Endothelial cell (in vitro differentiated cells): Measurements from ENCODE around the gene SMARCE1. TPM values are rescaled to one million over a fixed set of nuclear protein-coding genes. Genes with fewer than 3 reads are reported as not detected.

Source experiments
- DNase-seq: peaks from one replicate; pipeline ENCODE4 v3.0.0; 2021; ENCODE audit warnings: low spot score
- H3K27ac Mint-ChIP-seq: one replicate; pipeline ENCODE4 v1.8.0; 2021; ENCODE audit warnings: mixed read lengths, inconsistent platforms; ENCODE audit not compliant: unreplicated experiment
- H3K27me3 Mint-ChIP-seq: one replicate; pipeline ENCODE4 v1.8.0; 2021; ENCODE audit warnings: mild to moderate bottlenecking, moderate library complexity, mixed read lengths, inconsistent platforms; ENCODE audit not compliant: unreplicated experiment
- H3K36me3 Mint-ChIP-seq: one replicate; pipeline ENCODE4 v1.8.0; 2021; ENCODE audit warnings: mild to moderate bottlenecking, low read depth, mixed read lengths, inconsistent platforms; ENCODE audit not compliant: unreplicated experiment
- H3K4me1 Mint-ChIP-seq: one replicate; pipeline ENCODE4 v1.8.0; 2021; ENCODE audit warnings: mild to moderate bottlenecking, mixed read lengths, inconsistent platforms; ENCODE audit not compliant: unreplicated experiment
- H3K4me3 Mint-ChIP-seq: one replicate; pipeline ENCODE4 v1.8.0; 2021; ENCODE audit warnings: mild to moderate bottlenecking, mixed read lengths, inconsistent platforms; ENCODE audit not compliant: unreplicated experiment
- H3K9me3 Mint-ChIP-seq: one replicate; pipeline ENCODE4 v1.8.0; 2021; ENCODE audit warnings: mixed read lengths, inconsistent platforms; ENCODE audit not compliant: unreplicated experiment
- total RNA-seq: library from RNA; stranded (reverse); fragmentation: NEBNext Ultra II Directional; extraction: Animal tissue kit (Norgen Biotek cat#: 25700); gene quantifications from one replicate; pipeline ENCODE4 v1.2.1, GENCODE V29; 2021; ENCODE audit not compliant: unreplicated experiment
- TF ChIP-seq, protein P1 (sequence below): fragments of 200-600 bp; sonication (generic); IDR thresholded peaks from one replicate; pipeline ENCODE4 v1.5.0; 2021; ENCODE audit warnings: antibody characterized with exemption; ENCODE audit not compliant: unreplicated experiment

Gene SMARCE1
- total RNA-seq, 1 donor from 2014 or later, result 138 TPM

DNA sequence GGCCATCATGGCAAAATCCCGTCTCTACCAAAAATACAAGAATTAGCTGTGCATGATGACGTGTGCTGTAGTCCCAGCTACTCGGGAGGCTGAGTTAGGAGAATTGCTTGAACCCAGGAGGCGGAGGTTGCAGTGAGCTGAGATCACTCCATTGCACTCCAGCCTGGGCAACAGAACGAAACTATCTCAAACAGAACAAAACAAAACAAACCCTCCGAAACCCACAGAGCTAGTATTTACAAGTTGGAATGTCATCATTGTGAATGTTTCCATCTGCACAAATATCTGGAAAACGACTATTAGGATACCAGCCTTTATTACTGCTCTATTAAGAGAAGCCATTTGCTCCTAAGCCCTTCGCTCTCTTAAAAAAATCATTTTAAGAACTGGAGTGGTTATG, 26.0 kb downstream of the SMARCE1 start:
- peaks cover 2% of the 10 kb centered on the region for H3K27me3 Mint-ChIP-seq
- H3K36me3 Mint-ChIP-seq, result no peaks in the 10 kb centered on the region
- H3K27ac Mint-ChIP-seq, result no peak overlapping the region
- peaks cover 10% of the 10 kb centered on the region for H3K4me1 Mint-ChIP-seq
- H3K4me3 Mint-ChIP-seq, result no peak overlapping the region
- TF ChIP-seq, protein P1, sequence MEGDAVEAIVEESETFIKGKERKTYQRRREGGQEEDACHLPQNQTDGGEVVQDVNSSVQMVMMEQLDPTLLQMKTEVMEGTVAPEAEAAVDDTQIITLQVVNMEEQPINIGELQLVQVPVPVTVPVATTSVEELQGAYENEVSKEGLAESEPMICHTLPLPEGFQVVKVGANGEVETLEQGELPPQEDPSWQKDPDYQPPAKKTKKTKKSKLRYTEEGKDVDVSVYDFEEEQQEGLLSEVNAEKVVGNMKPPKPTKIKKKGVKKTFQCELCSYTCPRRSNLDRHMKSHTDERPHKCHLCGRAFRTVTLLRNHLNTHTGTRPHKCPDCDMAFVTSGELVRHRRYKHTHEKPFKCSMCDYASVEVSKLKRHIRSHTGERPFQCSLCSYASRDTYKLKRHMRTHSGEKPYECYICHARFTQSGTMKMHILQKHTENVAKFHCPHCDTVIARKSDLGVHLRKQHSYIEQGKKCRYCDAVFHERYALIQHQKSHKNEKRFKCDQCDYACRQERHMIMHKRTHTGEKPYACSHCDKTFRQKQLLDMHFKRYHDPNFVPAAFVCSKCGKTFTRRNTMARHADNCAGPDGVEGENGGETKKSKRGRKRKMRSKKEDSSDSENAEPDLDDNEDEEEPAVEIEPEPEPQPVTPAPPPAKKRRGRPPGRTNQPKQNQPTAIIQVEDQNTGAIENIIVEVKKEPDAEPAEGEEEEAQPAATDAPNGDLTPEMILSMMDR, result no peak
- DNase-seq, result no peak
- H3K9me3 Mint-ChIP-seq, result no peaks in the 10 kb centered on the region

DNA sequence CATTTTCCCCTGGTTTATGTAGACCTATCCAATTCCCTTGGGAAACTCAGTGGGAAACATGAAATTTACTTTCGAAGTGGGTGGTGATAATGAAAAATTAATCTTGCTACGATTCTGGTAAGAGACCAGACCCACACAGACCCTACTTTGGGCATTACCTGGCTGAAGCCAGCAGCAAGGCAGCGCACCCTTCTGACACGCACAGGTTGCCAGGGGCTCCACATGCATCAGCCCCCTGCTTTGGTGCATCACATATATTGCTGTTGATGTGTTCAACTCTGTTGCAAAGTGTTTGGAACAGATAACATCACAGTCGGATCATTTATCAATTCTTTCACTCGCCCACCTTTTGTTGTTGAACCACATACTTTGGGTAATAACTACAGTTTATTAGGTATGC, 26.6 kb downstream of the SMARCE1 start:
- H3K27me3 Mint-ChIP-seq, result peaks cover 2% of the 10 kb centered on the region
- H3K4me3 Mint-ChIP-seq, result no peak overlapping the region
- no peak for DNase-seq
- H3K36me3 Mint-ChIP-seq, result no peaks in the 10 kb centered on the region
- H3K4me1 Mint-ChIP-seq, result peaks cover 10% of the 10 kb centered on the region
- no peaks in the 10 kb centered on the region for H3K9me3 Mint-ChIP-seq
- H3K27ac Mint-ChIP-seq, result no peak overlapping the region
- TF ChIP-seq, protein P1, result no peak

DNA sequence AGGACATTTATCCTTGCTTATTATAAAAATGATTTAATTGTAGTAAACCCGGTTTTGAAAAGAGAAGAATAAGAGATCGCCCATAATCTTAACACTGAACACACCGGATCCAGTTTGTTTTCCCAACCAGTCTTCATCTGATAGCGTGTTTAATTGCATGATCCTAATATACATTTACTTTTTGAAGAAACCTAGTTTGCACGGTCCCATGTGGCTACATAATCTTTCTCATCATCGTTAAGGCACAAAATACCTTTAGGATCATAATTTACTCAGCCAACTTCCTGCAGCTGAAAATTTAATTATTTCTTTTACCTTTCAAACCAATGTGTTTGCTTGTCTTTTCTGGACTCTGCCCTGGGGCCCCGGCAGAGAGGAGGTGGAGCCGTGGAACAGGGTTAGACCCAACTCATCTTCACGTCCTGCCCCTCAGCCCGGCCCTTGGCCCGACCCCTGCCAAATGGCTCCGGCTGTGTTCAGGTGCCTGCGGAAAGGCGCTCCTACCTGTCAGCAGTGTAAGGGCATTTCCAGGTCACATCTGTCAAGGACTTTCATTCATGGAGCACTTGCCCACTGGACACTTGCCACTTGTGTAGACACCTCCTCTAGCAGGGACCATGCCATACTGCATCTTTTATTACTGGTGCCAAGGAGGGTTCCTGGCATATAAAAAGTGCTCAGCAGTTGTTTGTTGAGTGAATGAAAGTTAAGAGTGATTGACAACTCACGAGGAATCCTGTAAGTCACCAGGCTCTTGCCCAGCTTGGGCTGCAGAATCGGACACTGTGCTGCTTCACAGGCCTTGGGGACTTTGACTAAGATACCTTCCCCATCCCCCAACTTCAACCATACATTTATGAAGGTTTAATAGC, 28.6 kb downstream of the SMARCE1 start:
- peaks cover 15% of the 10 kb centered on the region for H3K4me1 Mint-ChIP-seq
- H3K9me3 Mint-ChIP-seq, result no peaks in the 10 kb centered on the region
- no peak overlapping the region for H3K4me3 Mint-ChIP-seq
- no peak overlapping the region for H3K27ac Mint-ChIP-seq
- no peak for DNase-seq
- TF ChIP-seq, protein P1, result no peak
- H3K27me3 Mint-ChIP-seq, result peaks cover 2% of the 10 kb centered on the region
- no peaks in the 10 kb centered on the region for H3K36me3 Mint-ChIP-seq

DNA sequence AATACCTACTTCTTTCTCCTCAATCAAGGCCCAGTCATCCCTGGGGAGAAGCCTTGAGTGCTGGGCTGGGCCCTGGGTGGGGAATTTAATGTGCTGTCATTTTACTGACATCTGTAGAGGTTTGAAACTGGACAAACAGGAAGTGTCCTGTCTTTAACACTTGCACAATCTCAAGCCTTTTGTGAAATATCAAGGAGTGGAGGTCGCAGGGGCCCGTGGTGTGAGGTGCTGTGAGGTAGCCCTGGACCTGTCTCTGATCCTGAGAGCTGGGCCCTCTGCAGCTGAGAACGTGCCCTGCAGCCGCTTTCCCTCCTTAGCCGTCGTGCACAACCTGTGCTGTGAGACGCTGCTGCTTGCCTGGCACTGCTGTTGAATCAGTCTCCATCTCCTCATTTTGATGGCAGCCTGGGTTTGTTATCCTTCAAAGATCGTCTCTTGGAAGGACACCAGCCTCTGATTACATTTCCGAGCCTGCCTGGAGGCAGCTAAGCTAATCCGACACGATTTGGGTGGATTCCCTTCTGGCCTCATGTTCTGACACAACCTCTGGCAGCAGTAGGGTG, 29.9 kb downstream of the SMARCE1 start:
- Mint-ChIP-seq H3K4me1 (peaks cover 15% of the 10 kb centered on the region), H3K27ac (no peak overlapping the region), H3K9me3 (no peaks in the 10 kb centered on the region), H3K27me3 (peaks cover 5% of the 10 kb centered on the region), H3K36me3 (no peaks in the 10 kb centered on the region), H3K4me3 (no peak overlapping the region)
- TF ChIP-seq, protein P1, result no peak
- no peak for DNase-seq

DNA sequence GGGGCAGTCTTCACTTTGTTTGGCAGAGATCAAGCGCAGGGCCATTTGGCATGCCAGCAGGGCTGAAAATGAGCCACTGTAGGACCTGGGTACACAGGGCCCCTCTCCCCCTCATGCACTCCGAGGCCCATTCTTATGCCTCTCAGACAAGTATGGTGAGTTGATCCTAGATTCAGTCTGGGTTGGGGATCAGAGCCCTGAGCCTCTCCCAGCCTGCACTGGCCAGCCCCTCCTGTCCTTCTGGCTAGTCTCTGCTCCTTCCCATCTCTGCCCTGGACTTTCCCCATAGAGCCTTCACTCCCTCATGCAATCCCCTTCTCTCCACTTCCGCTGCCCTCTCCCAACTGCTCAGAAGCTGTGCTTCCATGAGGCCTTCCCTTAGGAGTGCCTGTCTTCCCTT, 31.0 kb downstream of the SMARCE1 start:
- H3K9me3 Mint-ChIP-seq, result no peaks in the 10 kb centered on the region
- TF ChIP-seq, protein P1, result no peak
- DNase-seq, result no peak
- H3K4me1 Mint-ChIP-seq, result peaks cover 10% of the 10 kb centered on the region
- H3K4me3 Mint-ChIP-seq, result no peak overlapping the region
- no peak overlapping the region for H3K27ac Mint-ChIP-seq
- no peaks in the 10 kb centered on the region for H3K36me3 Mint-ChIP-seq
- peaks cover 5% of the 10 kb centered on the region for H3K27me3 Mint-ChIP-seq
